Coronary artery (tissue), 2 donors: ENCODE measurements around the gene LRG1.

ENCODE experiments used
- DNase-seq: peaks from one replicate; pipeline ENCODE4 v3.0.0-alpha.2; 2017; ENCODE audit warnings: low spot score
- H3K27ac ChIP-seq, 2 donors: fragments of 200-600 bp; sonication (generic); one replicate each; pipeline ENCODE4 v1.5.1; 2016 to 2019
- H3K4me3 ChIP-seq: fragments of 200-600 bp; sonication (generic); 2 replicates; pipeline ENCODE4 v1.5.1; 2016; ENCODE audit warnings: mild to moderate bottlenecking, moderate library complexity
- CTCF ChIP-seq: fragments of 200-600 bp; sonication (generic); IDR thresholded peaks from one replicate; pipeline ENCODE4 v1.5.1; 2019; ENCODE audit warnings: antibody characterized with exemption

The LRG1 gene

GRCh38 chr19:4497770-4498389 lies 42.0 kb downstream of the LRG1 start:
- TF ChIP-seq CTCF = no peak
- Histone ChIP-seq H3K4me3 (no peak overlapping the region), H3K27ac (no peak overlapping the region)
- DNase-seq = no peak

- no peak for TF ChIP-seq CTCF
- H3K4me3 ChIP-seq = no peak overlapping the region
- no peak for DNase-seq
- no peak overlapping the region for H3K27ac ChIP-seq
These were observed 43.5 kb downstream of the LRG1 start for GRCh38 chr19:4496304-4496703.

GRCh38 chr19:4495471-4495870 lies 44.4 kb downstream of the LRG1 start:
- no peak overlapping the region for H3K4me3 ChIP-seq
- H3K27ac ChIP-seq = no peak overlapping the region
- no peak for DNase-seq
- no peak for TF ChIP-seq CTCF

GRCh38 chr19:4494691-4495064 lies 45.2 kb downstream of the LRG1 start:
- no peak for DNase-seq
- no peak for TF ChIP-seq CTCF

GRCh38 chr19:4493929-4494690 lies 45.7 kb downstream of the LRG1 start:
- no peak overlapping the region for H3K27ac ChIP-seq
- no peak for DNase-seq

More at GRCh38 chr19:4494691-4495064, 45.2 kb downstream of the LRG1 start:
- no peak overlapping the region for H3K4me3 ChIP-seq
- no peak overlapping the region for H3K27ac ChIP-seq

GRCh38 chr19:4493104-4493928 lies 46.5 kb downstream of the LRG1 start:
- Histone ChIP-seq H3K4me3 (no peak overlapping the region), H3K27ac (no peak overlapping the region)
- no peak for TF ChIP-seq CTCF
- no peak for DNase-seq

More at GRCh38 chr19:4493929-4494690, 45.7 kb downstream of the LRG1 start:
- no peak overlapping the region for H3K4me3 ChIP-seq
- TF ChIP-seq CTCF = no peak
